A549 (cell line): Measurements from ENCODE around the gene MAP3K8. TPM values are rescaled to one million over a fixed set of nuclear protein-coding genes. Genes with fewer than 3 reads are reported as not detected.

Source experiments
- ATAC-seq, 2 experiments: fragments of 200-7000 bp in 1 of 2; fragments of >200 bp in 1 of 2; cut with Nextera tagmentation in 1 of 2; cut with Tn5 transposase in 1 of 2; 3 replicates each; pipeline versions ENCODE4 v1.8.0 to v1.9.1; 2018 to 2020; ENCODE audit warnings: mild to moderate bottlenecking in 1 of 2, moderate library complexity in 1 of 2
- CTCF ChIA-PET: fragments of 300-600 bp; sonication (Branson Sonifier 250); formaldehyde crosslinking; extraction: SDS; loops from one replicate; lab custom pipeline; 2021; ENCODE audit warnings: antibody characterized with exemption, inconsistent platforms; lab: Yijun Ruan, JAX
- POLR2A ChIA-PET: fragments of 350-600 bp; formaldehyde crosslinking; extraction: SDS; loops from one replicate; lab custom pipeline; 2021; ENCODE audit warnings: antibody characterized with exemption, inconsistent platforms; lab: Yijun Ruan, JAX
- DNase-seq, 2 experiments: peaks; one replicate each; pipeline versions ENCODE4 v3.0.0 to v3.0.0-alpha.2; 2011 to 2016; ENCODE audit warnings: low read depth in 1 of 2, low spot score in 1 of 2
- FAIRE-seq: peaks from 2 replicates; lab custom pipeline; 2011; peaks lifted over from hg19 to GRCh38; lab: Jason Lieb, UNC
- H3K27ac ChIP-seq, 2 experiments: fragments of >200 bp; sonication (Bioruptor Twin); formaldehyde crosslinking; 3 replicates each; pipeline ENCODE4 v1.5.1; 2016 to 2017
- H3K4me1 ChIP-seq: fragments of >200 bp; sonication (Bioruptor Twin); formaldehyde crosslinking; 3 replicates; pipeline ENCODE4 v1.6.1; 2016
- H3K4me2 ChIP-seq: fragments of >200 bp; sonication (Bioruptor Twin); formaldehyde crosslinking; 3 replicates; pipeline ENCODE4 v1.6.1; 2016
- H3K4me3 ChIP-seq: fragments of >200 bp; sonication (Bioruptor Twin); formaldehyde crosslinking; 3 replicates; pipeline ENCODE4 v1.5.1; 2016
- H3K9me3 ChIP-seq: fragments of >200 bp; sonication (Bioruptor Twin); formaldehyde crosslinking; 3 replicates; pipeline ENCODE4 v1.6.1; 2016
- CBX2 ChIP-seq: fragments of 200-600 bp; sonication (generic); IDR thresholded peaks from 2 replicates; pipeline ENCODE4 v1.6.1; 2016; ENCODE audit warnings: low read depth, mild to moderate bottlenecking, borderline replicate concordance
- CEBPB ChIP-seq, 2 experiments: fragments of >200 bp in 1 of 2; sonication (Bioruptor Twin) in 1 of 2; formaldehyde crosslinking in 1 of 2; IDR thresholded peaks; 2 replicates each; pipeline ENCODE4 v1.6.1; 2012 to 2016
- CHD4 ChIP-seq: fragments of 200-600 bp; sonication (generic); IDR thresholded peaks from 2 replicates; pipeline ENCODE4 v1.6.1; 2016; ENCODE audit warnings: antibody characterized with exemption, mild to moderate bottlenecking, borderline replicate concordance
- EP300 ChIP-seq, 2 experiments: fragments of >200 bp; sonication (Bioruptor Twin); formaldehyde crosslinking; IDR thresholded peaks; 2 replicates in 1 of 2; 3 replicates in 1 of 2; pipeline ENCODE4 v1.6.1; 2016 to 2017
- ESRRA ChIP-seq: fragments of 150-350 bp; IDR thresholded peaks from 2 replicates; pipeline ENCODE4 v1.6.1; 2014; ENCODE audit warnings: mild to moderate bottlenecking, low read length, borderline replicate concordance
- FOSB ChIP-seq: fragments of 250-450 bp; sonication (Bioruptor Pico); IDR thresholded peaks from 2 replicates; pipeline ENCODE4 v1.5.0; 2020; ENCODE audit warnings: mild to moderate bottlenecking, moderate library complexity
- HDAC2 ChIP-seq: fragments of 200-600 bp; sonication (generic); IDR thresholded peaks from 2 replicates; pipeline ENCODE4 v1.6.1; 2016
- HEYL ChIP-seq: fragments of 250-450 bp; sonication (Bioruptor Pico); IDR thresholded peaks from 2 replicates; pipeline ENCODE4 v1.8.0; 2021; ENCODE audit warnings: mild to moderate bottlenecking, moderate library complexity
- HOXA7 ChIP-seq: fragments of 250-450 bp; sonication (Bioruptor Pico); IDR thresholded peaks from 2 replicates; pipeline ENCODE4 v1.5.0; 2020; ENCODE audit warnings: mild to moderate bottlenecking, moderate library complexity
- HOXB13 ChIP-seq: fragments of 250-450 bp; sonication (Bioruptor Pico); IDR thresholded peaks from 2 replicates; pipeline ENCODE4 v1.5.0; 2020; ENCODE audit warnings: low read depth, mild to moderate bottlenecking, moderate library complexity
- JUN ChIP-seq, 2 experiments: fragments of >200 bp; sonication (Bioruptor Twin); formaldehyde crosslinking; IDR thresholded peaks; 2 replicates in 1 of 2; 3 replicates in 1 of 2; pipeline ENCODE4 v1.6.1; 2016 to 2017
- JUNB ChIP-seq: fragments of >200 bp; sonication (Bioruptor Twin); formaldehyde crosslinking; IDR thresholded peaks from 2 replicates; pipeline ENCODE4 v1.6.1; 2016
- KDM1A ChIP-seq: fragments of 200-600 bp; sonication (generic); IDR thresholded peaks from 2 replicates; pipeline ENCODE4 v1.6.1; 2016; ENCODE audit warnings: low read depth, mild to moderate bottlenecking
- KDM5A ChIP-seq: fragments of 200-600 bp; sonication (generic); IDR thresholded peaks from 2 replicates; pipeline ENCODE4 v1.6.1; 2016; ENCODE audit warnings: antibody characterized with exemption, mild to moderate bottlenecking
- MAFK ChIP-seq: fragments of 450-650 bp; IDR thresholded peaks from 2 replicates; pipeline ENCODE4 v1.6.1; 2014; ENCODE audit not compliant: partially characterized antibody
- MYC ChIP-seq: IDR thresholded peaks from 2 replicates; pipeline ENCODE4 v1.6.1; 2012; ENCODE audit warnings: mild to moderate bottlenecking, inconsistent platforms, low read length, improper control_type of control experiment, borderline replicate concordance
- NPAS2 ChIP-seq: fragments of 250-450 bp; sonication (Bioruptor Pico); IDR thresholded peaks from 2 replicates; pipeline ENCODE4 v1.8.0; 2022; ENCODE audit warnings: mild to moderate bottlenecking, moderate library complexity, borderline replicate concordance
- POLR2AphosphoS2 ChIP-seq: conservative IDR thresholded peaks from 2 replicates; pipeline ENCODE4 v1.6.1; 2012; ENCODE audit warnings: low read length, improper control_type of control experiment, inconsistent platforms
- RAD21 ChIP-seq, 2 experiments: fragments of >200 bp in 1 of 2; sonication (Bioruptor Twin) in 1 of 2; formaldehyde crosslinking in 1 of 2; IDR thresholded peaks in 1 of 2; conservative IDR thresholded peaks in 1 of 2; 2 replicates in 1 of 2; 3 replicates in 1 of 2; pipeline ENCODE4 v1.6.1; 2012 to 2018; ENCODE audit warnings: inconsistent platforms in 1 of 2
- RCOR1 ChIP-seq: fragments of 150-350 bp; IDR thresholded peaks from 2 replicates; pipeline ENCODE4 v1.6.1; 2014; ENCODE audit warnings: antibody characterized with exemption, low read length, low read depth
- RFX5 ChIP-seq: fragments of 450-650 bp; IDR thresholded peaks from 2 replicates; pipeline ENCODE4 v1.7.1; 2014; ENCODE audit warnings: antibody characterized with exemption, mild to moderate bottlenecking, moderate library complexity
- TFCP2L1 ChIP-seq: fragments of 250-450 bp; sonication (Bioruptor Pico); IDR thresholded peaks from 2 replicates; pipeline ENCODE4 v1.5.0; 2021; ENCODE audit warnings: mild to moderate bottlenecking
- USF2 ChIP-seq: fragments of 450-650 bp; IDR thresholded peaks from 2 replicates; pipeline ENCODE4 v1.6.1; 2014; ENCODE audit warnings: antibody characterized with exemption
- ZFP36 ChIP-seq: fragments of 450-650 bp; IDR thresholded peaks from 2 replicates; pipeline ENCODE4 v1.6.1; 2014; ENCODE audit warnings: borderline replicate concordance; ENCODE audit not compliant: partially characterized antibody
- ZSCAN20 ChIP-seq: fragments of 250-450 bp; sonication (Bioruptor Pico); IDR thresholded peaks from 2 replicates; pipeline ENCODE4 v1.8.0; 2022; ENCODE audit warnings: mild to moderate bottlenecking, moderate library complexity
- WGBS: methylation state at CpG from one replicate; pipeline ENCODE4 v1.1.6; 2017; ENCODE audit errors: missing lambda C conversion rate; 5-methylcytosine and 5-hydroxymethylcytosine counted together
- polyA plus RNA-seq, 4 experiments: library from polyadenylated mRNA; depleted of rRNA in 3 of 4; stranded (reverse); fragments of >200 nt; fragmentation: RNase III in 1 of 4; extraction: RNeasy Plus Mini Kit Qiagen cat#74134 plus additional on column Dnase treatment in 1 of 4; gene quantifications; 2 replicates in 3 of 4; 3 replicates in 1 of 4; pipeline ENCODE4 v1.2.3, GENCODE V29; 2011 to 2017
- TF ChIP-seq, protein P1 (sequence below): fragments of 250-450 bp; sonication (Bioruptor Pico); IDR thresholded peaks from 2 replicates; pipeline ENCODE4 v1.5.0; 2021; ENCODE audit warnings: mild to moderate bottlenecking, moderate library complexity, borderline replicate concordance
- TF ChIP-seq, protein P2 (sequence below): IDR thresholded peaks from 2 replicates; pipeline ENCODE4 v1.6.1; 2012

MAP3K8 gene
- polyA plus RNA-seq, 2 of the 4 experiments (the other 2 are of a cell fraction) = 26.4 to 50.8 TPM

GRCh38 chr10:30436191-30436611 lies 2.2 kb downstream of the MAP3K8 start (continued):
- no peak for TF ChIP-seq RFX5

DNA sequence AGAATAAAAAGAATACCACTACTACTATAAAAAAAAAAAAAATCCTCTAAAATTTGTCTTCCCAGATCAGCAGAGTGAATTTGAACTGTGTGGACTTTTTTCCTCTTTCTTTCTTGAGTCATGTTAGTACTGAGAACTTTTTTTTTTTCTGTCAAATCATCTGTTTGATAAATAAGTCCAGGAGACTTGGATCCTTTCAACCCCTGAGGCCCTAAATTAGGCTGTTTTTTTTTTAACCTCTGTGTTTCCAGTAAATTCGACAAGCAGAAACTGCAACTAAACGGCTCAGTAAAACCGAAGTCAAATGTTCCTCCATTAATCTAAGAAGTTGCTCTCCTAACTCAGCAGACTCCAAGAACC lies 2.7 kb downstream of the MAP3K8 start:
- FAIRE-seq = no peak
- ATAC-seq = no peak
- WGBS = 5% methylated on average over 3 of the region's 3 CpGs
- H3K27ac ChIP-seq = peak overlapping the region; percentile 91 to 97
- H3K4me1 ChIP-seq = peaks cover 60% of the 10 kb centered on the region
- H3K9me3 ChIP-seq = no peaks in the 10 kb centered on the region
- DNase-seq = no peak
- POLR2A ChIA-PET = interaction anchor here (0.7 to 5.1 kb wide), 4 partner anchors 13 to 23 kb away, joined by 3 to 117 read pairs (median 12); no protein-coding TSS in a partner anchor
- peak overlapping the region; percentile 95 for H3K4me2 ChIP-seq
- peak overlapping the region; percentile 94 for H3K4me3 ChIP-seq
- CTCF ChIA-PET = interaction anchor here (0.7 to 2.6 kb wide), 9 partner anchors 12 to 154 kb away, joined by 3 to 12 read pairs (median 5); no protein-coding TSS in a partner anchor
- no peak for TF ChIP-seq RAD21 (conservative IDR thresholded peaks at IDR 0.05 in 1 of 2, IDR thresholded peaks at IDR 0.05 in 1 of 2)
- TF ChIP-seq CEBPB (IDR thresholded peaks at IDR 0.05) = no peak
- TF ChIP-seq HOXB13 (CRISPR knock-in tag) = no peak
- no peak for TF ChIP-seq CBX2
- no peak for TF ChIP-seq HOXA7 (CRISPR knock-in tag)
- TF ChIP-seq HEYL (CRISPR knock-in tag) = no peak
- no peak for TF ChIP-seq POLR2AphosphoS2
- TF ChIP-seq EP300 (IDR thresholded peaks at IDR 0.05) = no peak
- TF ChIP-seq FOSB (CRISPR knock-in tag) = no peak
- TF ChIP-seq ESRRA = no peak
- TF ChIP-seq KDM5A = no peak
- no peak for TF ChIP-seq ZSCAN20
- no peak for TF ChIP-seq MYC
- no peak for TF ChIP-seq ZFP36
- no peak for TF ChIP-seq JUNB
- TF ChIP-seq, protein P1, sequence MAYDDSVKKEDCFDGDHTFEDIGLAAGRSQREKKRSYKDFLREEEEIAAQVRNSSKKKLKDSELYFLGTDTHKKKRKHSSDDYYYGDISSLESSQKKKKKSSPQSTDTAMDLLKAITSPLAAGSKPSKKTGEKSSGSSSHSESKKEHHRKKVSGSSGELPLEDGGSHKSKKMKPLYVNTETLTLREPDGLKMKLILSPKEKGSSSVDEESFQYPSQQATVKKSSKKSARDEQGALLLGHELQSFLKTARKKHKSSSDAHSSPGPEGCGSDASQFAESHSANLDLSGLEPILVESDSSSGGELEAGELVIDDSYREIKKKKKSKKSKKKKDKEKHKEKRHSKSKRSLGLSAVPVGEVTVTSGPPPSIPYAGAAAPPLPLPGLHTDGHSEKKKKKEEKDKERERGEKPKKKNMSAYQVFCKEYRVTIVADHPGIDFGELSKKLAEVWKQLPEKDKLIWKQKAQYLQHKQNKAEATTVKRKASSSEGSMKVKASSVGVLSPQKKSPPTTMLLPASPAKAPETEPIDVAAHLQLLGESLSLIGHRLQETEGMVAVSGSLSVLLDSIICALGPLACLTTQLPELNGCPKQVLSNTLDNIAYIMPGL (CRISPR knock-in tag) = no peak
- TF ChIP-seq NPAS2 (CRISPR knock-in tag) = no peak
- no peak for TF ChIP-seq CHD4
- no peak for TF ChIP-seq USF2
- no peak for TF ChIP-seq RCOR1

DNA sequence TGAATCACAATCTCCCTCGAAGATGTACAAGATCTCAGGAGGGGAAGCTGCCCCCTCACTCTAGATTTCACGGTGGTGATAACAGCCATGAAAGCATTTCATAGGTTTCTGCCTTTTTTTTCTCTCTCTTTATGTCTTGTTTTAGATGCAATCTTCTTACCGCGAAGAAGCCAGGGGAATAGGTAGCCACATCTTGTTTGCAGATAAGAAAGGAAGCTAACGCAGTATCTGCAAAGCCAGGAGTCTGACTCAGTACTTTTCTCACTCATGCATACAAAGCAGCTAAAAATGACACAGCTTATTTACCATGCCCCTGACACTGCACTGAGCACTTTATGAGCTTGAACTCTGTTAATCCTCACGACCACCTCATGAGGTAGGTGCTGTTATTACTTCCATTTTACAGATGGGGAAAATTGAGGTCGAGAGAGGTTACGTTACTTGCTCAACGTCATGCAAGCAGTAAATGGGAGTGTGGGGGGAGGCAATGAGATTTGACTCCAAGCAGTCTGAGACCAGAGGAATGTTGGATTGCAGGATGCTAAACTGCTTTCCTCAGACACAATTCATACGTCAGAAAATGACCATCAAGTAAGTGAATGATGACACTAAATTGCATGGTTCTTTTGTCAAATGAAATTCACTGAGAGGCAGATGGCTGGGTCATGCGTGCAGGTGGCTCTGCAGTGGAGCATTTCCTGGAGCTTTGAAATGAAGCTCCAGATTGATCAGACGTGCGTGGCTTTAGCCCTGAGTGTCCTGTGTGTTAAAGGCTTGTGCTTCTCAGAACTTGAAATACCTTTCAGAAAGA lies 3.3 kb downstream of the MAP3K8 start:
- no peak for ATAC-seq
- TF ChIP-seq HOXA7 (CRISPR knock-in tag) (peak; percentile 19; the same call in 1 of the 2 replicates), HDAC2 (peak; percentile 72; the same call in 1 of the 2 replicates), KDM1A (peak; percentile 95), MAFK (peak; percentile 70), CHD4 (peak; percentile 87), RCOR1 (no peak), TFCP2L1 (CRISPR knock-in tag) (0 out of 2 replicates have a peak, but pooled peaks have one; percentile 31), RAD21 (conservative IDR thresholded peaks at IDR 0.05 in 1 of 2, IDR thresholded peaks at IDR 0.05 in 1 of 2) (no peak), JUN (IDR thresholded peaks at IDR 0.05) (peak in 1 of 2 experiments; percentile 58; a peak in 2 of 5 replicates)
- TF ChIP-seq, protein P2, sequence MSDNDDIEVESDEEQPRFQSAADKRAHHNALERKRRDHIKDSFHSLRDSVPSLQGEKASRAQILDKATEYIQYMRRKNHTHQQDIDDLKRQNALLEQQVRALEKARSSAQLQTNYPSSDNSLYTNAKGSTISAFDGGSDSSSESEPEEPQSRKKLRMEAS = 0 out of 2 replicates have a peak, but pooled peaks have one; percentile 26
- TF ChIP-seq, all 56 proteins: peak for 8
- Histone ChIP-seq H3K4me3 (peak overlapping the region; percentile 94), H3K4me2 (peak overlapping the region; percentile 95), H3K4me1 (peaks cover 60% of the 10 kb centered on the region), H3K9me3 (no peaks in the 10 kb centered on the region), H3K27ac (peak overlapping the region; percentile 91 to 97)
- FAIRE-seq (no peak), DNase-seq (peak in 1 of 2 experiments; percentile 58)
- ChIA-PET CTCF (interaction anchor here (0.7 to 3.1 kb wide), 13 partner anchors 12 to 154 kb away, joined by 3 to 12 read pairs (median 5); no protein-coding TSS in a partner anchor), POLR2A (interaction anchor here (1.2 to 2.6 kb wide), 3 partner anchors 13 to 23 kb away, joined by 3 to 19 read pairs (median 6); no protein-coding TSS in a partner anchor)
- WGBS = 13% methylated on average over 13 of the region's 13 CpGs
